Measurements from ENCODE around the gene SNRPB2.

SNRPB2 gene

GRCh38 chr20:16695628-16696027, 34.2 kb upstream of the SNRPB2 start:
- H2BK120ac ChIP-seq (ENCODE audit: low read depth, low read length) = no peak overlapping the region
- H3K36me3 ChIP-seq (replicated peaks in 1 of 2; ENCODE audit: control insufficient read depth in 2 of 2, insufficient read depth in 2 of 2, low read length in 2 of 2) = no peaks in the 10 kb centered on the region
- peaks cover 0 to 5% of the 10 kb centered on the region in 2 donors for H3K4me1 ChIP-seq (ENCODE audit: control insufficient read depth in 2 of 2, insufficient read depth in 1 of 2, low read depth in 1 of 2, low read length in 2 of 2)
- H2AK5ac ChIP-seq (ENCODE audit: low read depth, low read length) = no peak overlapping the region
- no peaks in the 10 kb centered on the region for H3K9me3 ChIP-seq (replicated peaks in 1 of 2; ENCODE audit: control insufficient read depth in 2 of 2, insufficient read depth in 1 of 2, low read depth in 1 of 2, low read length in 2 of 2)
- no peak overlapping the region for H4K8ac ChIP-seq (ENCODE audit: low read depth, low read length)
- H3K4me2 ChIP-seq (ENCODE audit: insufficient read depth, low read length, poor library complexity, severe bottlenecking) = no peak overlapping the region
- no peak overlapping the region for H3K4me3 ChIP-seq (ENCODE audit: low read length in 2 of 2)
- DNase-seq (ENCODE audit: low spot score) = no peak
- no peaks in the 10 kb centered on the region for H3K79me1 ChIP-seq (ENCODE audit: low read depth, low read length)
- H3K27me3 ChIP-seq (ENCODE audit: control insufficient read depth in 3 of 3, insufficient read depth in 3 of 3, low read depth in 1 of 3, low read length in 3 of 3) = no peaks in the 10 kb centered on the region
- no peak overlapping the region for H4K91ac ChIP-seq (ENCODE audit: low read depth, low read length, poor library complexity)
- no peak overlapping the region for H3K14ac ChIP-seq (ENCODE audit: low read length)
- H3K9ac ChIP-seq (ENCODE audit: low read depth, low read length, poor library complexity) = no peak overlapping the region
- H3K4ac ChIP-seq (ENCODE audit: low read length) = no peak overlapping the region
- no peak overlapping the region for H2BK12ac ChIP-seq (ENCODE audit: low read length)
- no peak overlapping the region for H2AFZ ChIP-seq (ENCODE audit: low read length)
- H2BK5ac ChIP-seq (ENCODE audit: low read length) = no peak overlapping the region
- H3K18ac ChIP-seq (ENCODE audit: low read length) = no peak overlapping the region
- no peak overlapping the region for H3K23ac ChIP-seq (ENCODE audit: low read depth, low read length, poor library complexity)
- no peak overlapping the region for H3K27ac ChIP-seq (replicated peaks; ENCODE audit: low read length)
- no peak overlapping the region for H2BK15ac ChIP-seq (ENCODE audit: low read length)
- no CpG with 5 or more reads among the region's 3 CpGs for WGBS, 2 donors (ENCODE audit: extremely low coverage in 2 of 2, insufficient read length in 2 of 2, insufficient replicate concordance in 1 of 2)

GRCh38 chr20:16699293-16699692, 30.5 kb upstream of the SNRPB2 start:
- no peak overlapping the region for H2BK120ac ChIP-seq (ENCODE audit: low read depth, low read length)
- H3K79me1 ChIP-seq (ENCODE audit: low read depth, low read length) = no peaks in the 10 kb centered on the region
- H2BK15ac ChIP-seq (ENCODE audit: low read length) = no peak overlapping the region
- no CpG with 5 or more reads among the region's 4 CpGs for WGBS, 2 donors (ENCODE audit: extremely low coverage in 2 of 2, insufficient read length in 2 of 2, insufficient replicate concordance in 1 of 2)
- H2BK5ac ChIP-seq (ENCODE audit: low read length) = no peak overlapping the region
- peak overlapping the region; percentile 50 for H2AFZ ChIP-seq (ENCODE audit: low read length)
- H3K27ac ChIP-seq (replicated peaks; ENCODE audit: low read length) = no peak overlapping the region
- no peak overlapping the region for H2BK12ac ChIP-seq (ENCODE audit: low read length)
- DNase-seq (ENCODE audit: low spot score) = no peak
- H3K36me3 ChIP-seq (replicated peaks in 1 of 2; ENCODE audit: control insufficient read depth in 2 of 2, insufficient read depth in 2 of 2, low read length in 2 of 2) = no peaks in the 10 kb centered on the region
- no peak overlapping the region for H2AK5ac ChIP-seq (ENCODE audit: low read depth, low read length)
- no peak overlapping the region for H3K9ac ChIP-seq (ENCODE audit: low read depth, low read length, poor library complexity)
- peaks cover 0 to 3% of the 10 kb centered on the region in 2 donors for H3K4me1 ChIP-seq (ENCODE audit: control insufficient read depth in 2 of 2, insufficient read depth in 1 of 2, low read depth in 1 of 2, low read length in 2 of 2)
- no peak overlapping the region for H3K14ac ChIP-seq (ENCODE audit: low read length)
- no peak overlapping the region for H4K8ac ChIP-seq (ENCODE audit: low read depth, low read length)
- no peak overlapping the region for H3K4me3 ChIP-seq (ENCODE audit: low read length in 2 of 2)
- no peak overlapping the region for H3K23ac ChIP-seq (ENCODE audit: low read depth, low read length, poor library complexity)
- no peaks in the 10 kb centered on the region for H3K9me3 ChIP-seq (replicated peaks in 1 of 2; ENCODE audit: control insufficient read depth in 2 of 2, insufficient read depth in 1 of 2, low read depth in 1 of 2, low read length in 2 of 2)
- no peak overlapping the region for H4K91ac ChIP-seq (ENCODE audit: low read depth, low read length, poor library complexity)
- no peaks in the 10 kb centered on the region for H3K27me3 ChIP-seq (ENCODE audit: control insufficient read depth in 3 of 3, insufficient read depth in 3 of 3, low read depth in 1 of 3, low read length in 3 of 3)
- H3K4ac ChIP-seq (ENCODE audit: low read length) = no peak overlapping the region
- no peak overlapping the region for H3K4me2 ChIP-seq (ENCODE audit: insufficient read depth, low read length, poor library complexity, severe bottlenecking)
- no peak overlapping the region for H3K18ac ChIP-seq (ENCODE audit: low read length)

- H3K4me2 ChIP-seq (ENCODE audit: insufficient read depth, low read length, poor library complexity, severe bottlenecking) = no peak overlapping the region
- no peak overlapping the region for H3K18ac ChIP-seq (ENCODE audit: low read length)
- no peak overlapping the region for H2BK120ac ChIP-seq (ENCODE audit: low read depth, low read length)
- H2AFZ ChIP-seq (ENCODE audit: low read length) = no peak overlapping the region
- H3K9me3 ChIP-seq (replicated peaks in 1 of 2; ENCODE audit: control insufficient read depth in 2 of 2, insufficient read depth in 1 of 2, low read depth in 1 of 2, low read length in 2 of 2) = peaks cover 0 to 6% of the 10 kb centered on the region in 2 donors
- H3K9ac ChIP-seq (ENCODE audit: low read depth, low read length, poor library complexity) = no peak overlapping the region
- H2AK5ac ChIP-seq (ENCODE audit: low read depth, low read length) = no peak overlapping the region
- no peak overlapping the region for H4K8ac ChIP-seq (ENCODE audit: low read depth, low read length)
- no peak overlapping the region for H3K4ac ChIP-seq (ENCODE audit: low read length)
- H3K14ac ChIP-seq (ENCODE audit: low read length) = no peak overlapping the region
- no CpG with 5 or more reads among the region's 3 CpGs for WGBS, 2 donors (ENCODE audit: extremely low coverage in 2 of 2, insufficient read length in 2 of 2, insufficient replicate concordance in 1 of 2)
- H2BK5ac ChIP-seq (ENCODE audit: low read length) = no peak overlapping the region
- H3K23ac ChIP-seq (ENCODE audit: low read depth, low read length, poor library complexity) = no peak overlapping the region
- no peaks in the 10 kb centered on the region for H3K36me3 ChIP-seq (replicated peaks in 1 of 2; ENCODE audit: control insufficient read depth in 2 of 2, insufficient read depth in 2 of 2, low read length in 2 of 2)
- H4K91ac ChIP-seq (ENCODE audit: low read depth, low read length, poor library complexity) = no peak overlapping the region
- no peak overlapping the region for H2BK15ac ChIP-seq (ENCODE audit: low read length)
- no peaks in the 10 kb centered on the region for H3K79me1 ChIP-seq (ENCODE audit: low read depth, low read length)
- H3K27me3 ChIP-seq (ENCODE audit: control insufficient read depth in 3 of 3, insufficient read depth in 3 of 3, low read depth in 1 of 3, low read length in 3 of 3) = no peaks in the 10 kb centered on the region
- no peaks in the 10 kb centered on the region for H3K4me1 ChIP-seq (ENCODE audit: control insufficient read depth in 2 of 2, insufficient read depth in 1 of 2, low read depth in 1 of 2, low read length in 2 of 2)
- H3K4me3 ChIP-seq (ENCODE audit: low read length in 2 of 2) = no peak overlapping the region
- DNase-seq (ENCODE audit: low spot score) = no peak
- H3K27ac ChIP-seq (replicated peaks; ENCODE audit: low read length) = no peak overlapping the region
- H2BK12ac ChIP-seq (ENCODE audit: low read length) = no peak overlapping the region
These were observed 28.5 kb upstream of the SNRPB2 start for GRCh38 chr20:16701296-16701695.

GRCh38 chr20:16703570-16703969, 26.3 kb upstream of the SNRPB2 start:
- Histone ChIP-seq H3K27ac (replicated peaks; ENCODE audit: low read length) (no peak overlapping the region), H4K91ac (ENCODE audit: low read depth, low read length, poor library complexity) (no peak overlapping the region), H3K23ac (ENCODE audit: low read depth, low read length, poor library complexity) (no peak overlapping the region), H2BK120ac (ENCODE audit: low read depth, low read length) (no peak overlapping the region), H3K4me2 (ENCODE audit: insufficient read depth, low read length, poor library complexity, severe bottlenecking) (no peak overlapping the region), H2AK5ac (ENCODE audit: low read depth, low read length) (no peak overlapping the region), H3K36me3 (replicated peaks in 1 of 2; ENCODE audit: control insufficient read depth in 2 of 2, insufficient read depth in 2 of 2, low read length in 2 of 2) (no peaks in the 10 kb centered on the region), H3K4ac (ENCODE audit: low read length) (no peak overlapping the region), H2AFZ (ENCODE audit: low read length) (no peak overlapping the region), H3K27me3 (ENCODE audit: control insufficient read depth in 3 of 3, insufficient read depth in 3 of 3, low read depth in 1 of 3, low read length in 3 of 3) (no peaks in the 10 kb centered on the region), H3K14ac (ENCODE audit: low read length) (no peak overlapping the region), H3K9me3 (replicated peaks in 1 of 2; ENCODE audit: control insufficient read depth in 2 of 2, insufficient read depth in 1 of 2, low read depth in 1 of 2, low read length in 2 of 2) (peaks cover 0 to 6% of the 10 kb centered on the region in 2 donors), H3K4me1 (ENCODE audit: control insufficient read depth in 2 of 2, insufficient read depth in 1 of 2, low read depth in 1 of 2, low read length in 2 of 2) (no peaks in the 10 kb centered on the region), H4K8ac (ENCODE audit: low read depth, low read length) (no peak overlapping the region), H2BK5ac (ENCODE audit: low read length) (no peak overlapping the region), H3K79me1 (ENCODE audit: low read depth, low read length) (no peaks in the 10 kb centered on the region), H3K18ac (ENCODE audit: low read length) (no peak overlapping the region), H3K4me3 (ENCODE audit: low read length in 2 of 2) (no peak overlapping the region), H2BK15ac (ENCODE audit: low read length) (no peak overlapping the region), H3K9ac (ENCODE audit: low read depth, low read length, poor library complexity) (no peak overlapping the region), H2BK12ac (ENCODE audit: low read length) (no peak overlapping the region)
- no peak for DNase-seq (ENCODE audit: low spot score)
- WGBS, 2 donors (ENCODE audit: extremely low coverage in 2 of 2, insufficient read length in 2 of 2, insufficient replicate concordance in 1 of 2) = no CpG with 5 or more reads among the region's 4 CpGs

All from neuronal stem cell (in vitro differentiated cells).